K562 (cell line): ENCODE results near the gene CCNB1. TPM values are rescaled to one million over a fixed set of nuclear protein-coding genes. Genes with fewer than 3 reads are reported as not detected.
A peak's percentile ranks its signal among the peaks of the same experiment; 100 is the strongest.

Experiments
- ATAC-seq: fragments of 200-7000 bp; cut with Tn5 transposase; 3 replicates; pipeline ENCODE4 v1.9.1; 2020; ENCODE audit warnings: moderate library complexity
- BruUV-seq: library from RNA; stranded (reverse); fragments of 400-500 nt; replicated peaks from 2 replicates; lab custom pipeline; 2021; lab: Mats Ljungman, UMichigan
- CTCF ChIA-PET: fragments of 300-600 bp; formaldehyde crosslinking; extraction: SDS; loops from one replicate; lab custom pipeline; 2021; ENCODE audit warnings: low intra/inter-chr PET ratio; lab: Yijun Ruan, JAX
- POLR2A ChIA-PET: fragments of 300-600, 350-650 bp; sonication (Branson Sonifier 250); formaldehyde crosslinking; extraction: SDS; loops from one replicate; lab custom pipeline; 2021; ENCODE audit warnings: antibody characterized with exemption, inconsistent platforms; lab: Yijun Ruan, JAX
- DNase-seq, 4 experiments: peaks; one replicate each; pipeline versions ENCODE4 v3.0.0 to v3.0.0-alpha.2; 2011 to 2018; ENCODE audit warnings: low spot score in 3 of 4, mixed read lengths in 3 of 4; ENCODE audit errors: extremely low read depth in 1 of 4
- FAIRE-seq: peaks from 2 replicates; lab custom pipeline; 2011; peaks lifted over from hg19 to GRCh38; lab: Jason Lieb, UNC
- H2AFZ ChIP-seq: 2 replicates; pipeline ENCODE4 v1.6.0; 2011; ENCODE audit warnings: low read depth, low read length, control low read depth, inconsistent platforms
- H3K27ac ChIP-seq: fragments of 200-600 bp; 3 replicates; pipeline ENCODE4 v1.8.0; 2011; ENCODE audit warnings: low read depth, mild to moderate bottlenecking, control low read depth, inconsistent platforms, low read length, moderate library complexity, mixed read lengths; ENCODE audit errors: extremely low read depth
- H3K27me3 ChIP-seq, 2 experiments: fragments of 300-600 bp in 1 of 2; 2 replicates in 1 of 2; 3 replicates in 1 of 2; pipeline versions ENCODE4 v1.6.0 to v1.8.0; 2011; ENCODE audit warnings: inconsistent platforms in 2 of 2, low read length in 2 of 2, mild to moderate bottlenecking in 1 of 2, mixed read lengths in 1 of 2, moderate library complexity in 1 of 2; ENCODE audit not compliant: control insufficient read depth in 2 of 2, insufficient read depth in 2 of 2
- H3K36me3 ChIP-seq: fragments of 300-600 bp; 3 replicates; pipeline ENCODE4 v1.8.0; 2011; ENCODE audit warnings: mild to moderate bottlenecking, low read length, inconsistent platforms; ENCODE audit not compliant: control insufficient read depth, insufficient read depth
- H3K4me1 ChIP-seq, 2 experiments: fragments of 200-600 bp in 1 of 2; replicated peaks in 1 of 2; 2 replicates in 1 of 2; 3 replicates in 1 of 2; pipeline versions ENCODE4 v1.5.1 to v1.8.0; 2011; ENCODE audit warnings: inconsistent platforms in 2 of 2, low read length in 2 of 2, mild to moderate bottlenecking in 1 of 2, mixed read lengths in 1 of 2, moderate library complexity in 1 of 2; ENCODE audit not compliant: control insufficient read depth in 2 of 2, insufficient read depth in 2 of 2
- H3K4me2 ChIP-seq: 2 replicates; pipeline ENCODE4 v1.6.1; 2011; ENCODE audit warnings: low read length, control low read depth, inconsistent platforms, mixed read lengths; ENCODE audit not compliant: insufficient read depth
- H3K4me3 ChIP-seq: fragments of 200-600 bp; sonication (generic), shearing (Covaris generic); 2 replicates; pipeline ENCODE4 v1.5.1; 2016; ENCODE audit warnings: control low read depth, inconsistent platforms
- H3K79me2 ChIP-seq: fragments of 200-600 bp; 3 replicates; pipeline ENCODE4 v1.8.0; 2011; ENCODE audit warnings: low read length, inconsistent platforms; ENCODE audit not compliant: control insufficient read depth, insufficient read depth
- H3K9ac ChIP-seq, 2 experiments: 2 replicates each; pipeline versions ENCODE4 v1.6.0 to v1.6.1; 2011; ENCODE audit warnings: low read depth in 2 of 2, low read length in 2 of 2, control low read depth in 1 of 2, inconsistent platforms in 1 of 2, mild to moderate bottlenecking in 1 of 2, mixed read lengths in 1 of 2; ENCODE audit not compliant: insufficient read depth in 1 of 2
- H3K9me1 ChIP-seq: one replicate; pipeline ENCODE4 v1.6.0; 2011; ENCODE audit warnings: inconsistent platforms, mild to moderate bottlenecking, low read length, moderate library complexity; ENCODE audit not compliant: control insufficient read depth, insufficient read depth
- H3K9me3 ChIP-seq: replicated peaks from 2 replicates; pipeline ENCODE4 v1.5.1; 2011; ENCODE audit warnings: low read depth, low read length, inconsistent platforms; ENCODE audit not compliant: control insufficient read depth, insufficient read depth
- H4K20me1 ChIP-seq: replicated peaks from 2 replicates; pipeline ENCODE4 v1.6.1; 2011; ENCODE audit warnings: low read length, inconsistent platforms, mixed read lengths; ENCODE audit not compliant: control insufficient read depth, insufficient read depth
- ATF3 ChIP-seq, 2 experiments: fragments of 450-650 bp in 1 of 2; sonication (generic) in 1 of 2; formaldehyde crosslinking in 1 of 2; IDR thresholded peaks in 1 of 2; conservative IDR thresholded peaks in 1 of 2; 2 replicates each; pipeline versions ENCODE4 v1.6.1 to v1.8.1; 2016 to 2023; ENCODE audit warnings: mild to moderate bottlenecking in 2 of 2, moderate library complexity in 2 of 2, inconsistent platforms in 1 of 2, missing genetic modification reagents in 1 of 2
- C11orf30 ChIP-seq: fragments of 450-650 bp; IDR thresholded peaks from 2 replicates; pipeline ENCODE4 v1.6.1; 2016; ENCODE audit warnings: low read depth, mild to moderate bottlenecking
- CBFA2T3 ChIP-seq: fragments of 450-650 bp; IDR thresholded peaks from 2 replicates; pipeline ENCODE4 v1.6.1; 2017
- KLF16 ChIP-seq: IDR thresholded peaks from 2 replicates; pipeline ENCODE4 v1.6.1; 2016; ENCODE audit warnings: antibody characterized with exemption
- NR2C2 ChIP-seq, 2 experiments: fragments of 200-800 bp in 1 of 2; sonication (Bioruptor generic) in 1 of 2; sonication (generic) in 1 of 2; formaldehyde crosslinking in 1 of 2; IDR thresholded peaks; 2 replicates each; pipeline versions ENCODE4 v1.6.1 to v1.8.0; 2016 to 2022; ENCODE audit warnings: mild to moderate bottlenecking in 1 of 2, missing compliant biosample characterization in 1 of 2, missing genetic modification characterization in 1 of 2, missing genetic modification reagents in 1 of 2
- POLR2A ChIP-seq: fragments of 450-650 bp; conservative IDR thresholded peaks from 2 replicates; pipeline ENCODE4 v1.6.1; 2016
- RBFOX2 ChIP-seq: fragments of 200-400 bp; formaldehyde crosslinking; IDR thresholded peaks from 2 replicates; pipeline ENCODE4 v1.6.1; 2017; ENCODE audit warnings: low read depth, mild to moderate bottlenecking, low read length, moderate library complexity
- RREB1 ChIP-seq: fragments of 250-450 bp; sonication (Bioruptor Pico); IDR thresholded peaks from 2 replicates; pipeline ENCODE4 v1.4.0; 2020
- TOE1 ChIP-seq, 2 experiments: fragments of 450-650 bp in 1 of 2; sonication (generic) in 1 of 2; formaldehyde crosslinking in 1 of 2; IDR thresholded peaks; 2 replicates each; pipeline versions ENCODE4 v1.7.1 to v1.8.0; 2016 to 2022; ENCODE audit warnings: borderline replicate concordance in 2 of 2, mild to moderate bottlenecking in 2 of 2, antibody characterized with exemption in 1 of 2, inconsistent platforms in 1 of 2, low read depth in 1 of 2, missing genetic modification reagents in 1 of 2, moderate library complexity in 1 of 2
- U2AF2 ChIP-seq: fragments of 200-400 bp; formaldehyde crosslinking; optimal IDR thresholded peaks from 2 replicates; pipeline ENCODE3; 2017; ENCODE audit warnings: low read depth, mild to moderate bottlenecking, low read length
- ZNF384 ChIP-seq: IDR thresholded peaks from 2 replicates; pipeline ENCODE4 v1.6.1; 2012; ENCODE audit warnings: low read depth, low read length, improper control_type of control experiment
- ZNF696 ChIP-seq: fragments of 250-450 bp; sonication (Bioruptor Pico); conservative IDR thresholded peaks from 2 replicates; pipeline ENCODE4 v1.4.0; 2020; ENCODE audit warnings: mild to moderate bottlenecking, moderate library complexity
- ZNF77 ChIP-seq: fragments of 250-450 bp; sonication (Bioruptor Pico); IDR thresholded peaks from 2 replicates; pipeline ENCODE4 v1.5.0; 2020
- WGBS: fragments of 100-300 bp; shearing (Covaris generic); methylation state at CpG from one replicate; pipeline ENCODE4 v1.1.6; 2016; ENCODE audit warnings: low coverage, mixed read lengths; ENCODE audit not compliant: insufficient coverage; ENCODE audit errors: missing lambda C conversion rate; 5-methylcytosine and 5-hydroxymethylcytosine counted together
- in situ Hi-C: fragments of 300-500 bp; cut with MboI; formaldehyde crosslinking; loops from 4 replicates; pipeline ENCODE4 v1.15.0; 2018; ENCODE audit warnings: inconsistent platforms, mixed read lengths
- intact Hi-C: fragments of 100-400 bp; cut with micrococcal nuclease; formaldehyde crosslinking; loops from 2 replicates; pipeline ENCODE4 v1.14.2; 2022
- polyA plus RNA-seq, 8 experiments: library from polyadenylated mRNA; depleted of rRNA in 4 of 8; stranded (reverse) in 5 of 8; unstranded in 3 of 8; fragments of >200 nt; fragmentation: Nextera tagmentation in 2 of 8; fragmentation: Illumina TruSeq in 1 of 8; extraction: Ambion mirVana in 2 of 8; extraction: Trizol in 1 of 8; gene quantifications; 2 replicates each; pipeline versions ENCODE4 v1.2.1 to v1.2.3, GENCODE V29; 2011 to 2014; ENCODE audit warnings: inconsistent platforms in 1 of 8, missing spikeins in 1 of 8
- total RNA-seq, 7 experiments: library from RNA; depleted of rRNA in 6 of 7; stranded (reverse); fragments of >200 nt in 6 of 7; fragmentation: Illumina TruSeq in 2 of 7; extraction: Trizol in 2 of 7; gene quantifications; 2 replicates each; pipeline versions ENCODE4 v1.2.1 to v1.2.3, GENCODE V29; 2011 to 2021; ENCODE audit warnings: low replicate concordance in 1 of 7

Gene CCNB1
- total and polyA plus RNA-seq, 9 of the 15 experiments (the other 6 are each of a cell fraction or from before 2014, with no cell fraction given): 165 to 679 (median 271) TPM

- intact Hi-C loops: no loop called here
- TF ChIP-seq C11orf30 (peak; percentile 17; the same call in 1 of the 2 replicates), CBFA2T3 (peak; percentile 28; the same call in 1 of the 2 replicates), ZNF384 (no peak), ZNF696 (CRISPR knock-in tag) (no peak), TOE1 (IDR thresholded peaks at IDR 0.05; ENCODE audit: borderline replicate concordance) (no peak), TOE1 (CRISPR knock-in tag; IDR thresholded peaks at IDR 0.05; ENCODE audit: borderline replicate concordance, low read depth) (no peak), KLF16 (no peak), ATF3 (IDR thresholded peaks at IDR 0.05) (peak; percentile 97), ATF3 (CRISPR knock-in tag; conservative IDR thresholded peaks at IDR 0.05) (peak; percentile 85), POLR2A (no peak), ZNF77 (CRISPR knock-in tag) (no peak), NR2C2 (CRISPR knock-in tag; IDR thresholded peaks at IDR 0.05) (no peak), NR2C2 (tag; IDR thresholded peaks at IDR 0.05) (no peak), RBFOX2 (no peak), U2AF2 (no peak), RREB1 (CRISPR knock-in tag) (no peak)
Measured at GRCh38 chr5:69213513-69214215, 46.7 kb downstream of the CCNB1 start.

More at GRCh38 chr5:69213513-69214215, 46.7 kb downstream of the CCNB1 start:
- ATAC-seq (0 out of 3 replicates have a peak, but pooled peaks have one; percentile 8), DNase-seq (peak in 2 of 4 experiments; percentile 42 to 67), FAIRE-seq (peak; percentile 76)
- BruUV-seq: no TSS peak
- CTCF ChIA-PET: no interaction called here
- in situ Hi-C loops: no loop called here
- Histone ChIP-seq H3K4me1 (peaks cover 9 to 13% of the 10 kb centered on the region in 2 experiments; a peak in 4 of 5 replicates), H4K20me1 (no peaks in the 10 kb centered on the region), H3K9me1 (no peaks in the 10 kb centered on the region), H3K4me3 (no peak overlapping the region), H2AFZ (no peak overlapping the region), H3K4me2 (no peak overlapping the region), H3K27me3 (no peaks in the 10 kb centered on the region), H3K36me3 (peaks cover 34% of the 10 kb centered on the region; the same call in 2 of the 3 replicates), H3K9me3 (no peaks in the 10 kb centered on the region), H3K9ac (no peak overlapping the region), H3K79me2 (peaks cover 10% of the 10 kb centered on the region), H3K27ac (peak overlapping the region; percentile 52; the same call in 2 of the 3 replicates)
- POLR2A ChIA-PET: interaction anchor here (0.6 to 3.0 kb wide), 6 partner anchors 12 to 21 kb away, joined by 3 to 9 read pairs (median 4); partner anchors contain the start of gene CDK7
- 70% methylated on average over 4 of the region's 4 CpGs for WGBS
